Upper lobe of left lung (tissue), 4 donors: ENCODE data around the gene GNAO1.

Source experiments
- POLR2A ChIP-seq, 4 donors: fragments of 450-650 bp; IDR thresholded peaks; one replicate each; pipeline ENCODE4 v1.5.1; 2016 to 2017; ENCODE audit warnings: antibody characterized with exemption in 4 of 4, mild to moderate bottlenecking in 2 of 4
- POLR2AphosphoS5 ChIP-seq, 2 donors: sonication (generic); formaldehyde crosslinking; IDR thresholded peaks; one replicate each; pipeline ENCODE4 v1.5.1; 2017; ENCODE audit warnings: antibody characterized with exemption in 2 of 2
- TF ChIP-seq, protein P1 (sequence below), 6 experiments: fragments of 450-650 bp in 4 of 6; fragments of 200-600 bp in 2 of 6; sonication (generic) in 2 of 6; IDR thresholded peaks; one replicate each; pipeline ENCODE4 v1.5.1; 2016 to 2019; ENCODE audit warnings: antibody characterized with exemption in 6 of 6

DNA sequence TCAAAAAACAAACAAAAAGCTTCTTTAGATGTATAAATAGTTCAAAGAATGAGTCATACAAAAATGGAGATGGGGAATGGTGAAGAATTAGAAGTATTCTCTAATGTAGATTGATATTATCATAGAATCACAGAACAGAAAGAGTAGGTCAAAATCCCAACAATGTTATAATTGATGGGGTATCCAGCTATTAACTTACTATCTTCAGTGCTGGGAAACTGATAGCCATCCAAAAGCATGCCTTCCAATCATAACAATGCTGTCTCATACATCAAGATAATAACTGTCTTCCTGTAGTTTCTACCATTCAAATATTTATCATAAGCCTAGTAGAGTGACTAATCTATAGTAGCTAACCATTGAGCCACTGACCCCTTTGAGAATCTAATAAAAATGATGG lies 26.7 kb upstream of the GNAO1 start:
- TF ChIP-seq, protein P1, sequence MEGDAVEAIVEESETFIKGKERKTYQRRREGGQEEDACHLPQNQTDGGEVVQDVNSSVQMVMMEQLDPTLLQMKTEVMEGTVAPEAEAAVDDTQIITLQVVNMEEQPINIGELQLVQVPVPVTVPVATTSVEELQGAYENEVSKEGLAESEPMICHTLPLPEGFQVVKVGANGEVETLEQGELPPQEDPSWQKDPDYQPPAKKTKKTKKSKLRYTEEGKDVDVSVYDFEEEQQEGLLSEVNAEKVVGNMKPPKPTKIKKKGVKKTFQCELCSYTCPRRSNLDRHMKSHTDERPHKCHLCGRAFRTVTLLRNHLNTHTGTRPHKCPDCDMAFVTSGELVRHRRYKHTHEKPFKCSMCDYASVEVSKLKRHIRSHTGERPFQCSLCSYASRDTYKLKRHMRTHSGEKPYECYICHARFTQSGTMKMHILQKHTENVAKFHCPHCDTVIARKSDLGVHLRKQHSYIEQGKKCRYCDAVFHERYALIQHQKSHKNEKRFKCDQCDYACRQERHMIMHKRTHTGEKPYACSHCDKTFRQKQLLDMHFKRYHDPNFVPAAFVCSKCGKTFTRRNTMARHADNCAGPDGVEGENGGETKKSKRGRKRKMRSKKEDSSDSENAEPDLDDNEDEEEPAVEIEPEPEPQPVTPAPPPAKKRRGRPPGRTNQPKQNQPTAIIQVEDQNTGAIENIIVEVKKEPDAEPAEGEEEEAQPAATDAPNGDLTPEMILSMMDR (IDR thresholded peaks at IDR 0.05) = no peak
- TF ChIP-seq POLR2A (IDR thresholded peaks at IDR 0.05) = no peak
- TF ChIP-seq POLR2AphosphoS5 (IDR thresholded peaks at IDR 0.05) = no peak
